Vagina (tissue), 2 donors: ENCODE results near the gene TNFRSF6B.

Source experiments
- POLR2A ChIP-seq, 2 donors: fragments of 450-650 bp; IDR thresholded peaks; one replicate each; pipeline ENCODE4 v1.6.1; 2017; ENCODE audit warnings: antibody characterized with exemption in 2 of 2, mild to moderate bottlenecking in 2 of 2, moderate library complexity in 2 of 2
- POLR2AphosphoS5 ChIP-seq, 2 donors: sonication (generic); formaldehyde crosslinking; IDR thresholded peaks; one replicate each; pipeline ENCODE4 v1.9.0; 2017; ENCODE audit warnings: antibody characterized with exemption in 2 of 2, mild to moderate bottlenecking in 2 of 2, low read depth in 1 of 2; ENCODE audit not compliant: insufficient read depth in 1 of 2
- TF ChIP-seq, protein P1 (sequence below), 3 experiments: fragments of 450-650 bp in 2 of 3; fragments of 200-600 bp in 1 of 3; sonication (generic) in 1 of 3; IDR thresholded peaks; one replicate each; pipeline ENCODE4 v1.5.1; 2017 to 2019; ENCODE audit warnings: antibody characterized with exemption in 3 of 3, mild to moderate bottlenecking in 2 of 3, moderate library complexity in 2 of 3

DNA sequence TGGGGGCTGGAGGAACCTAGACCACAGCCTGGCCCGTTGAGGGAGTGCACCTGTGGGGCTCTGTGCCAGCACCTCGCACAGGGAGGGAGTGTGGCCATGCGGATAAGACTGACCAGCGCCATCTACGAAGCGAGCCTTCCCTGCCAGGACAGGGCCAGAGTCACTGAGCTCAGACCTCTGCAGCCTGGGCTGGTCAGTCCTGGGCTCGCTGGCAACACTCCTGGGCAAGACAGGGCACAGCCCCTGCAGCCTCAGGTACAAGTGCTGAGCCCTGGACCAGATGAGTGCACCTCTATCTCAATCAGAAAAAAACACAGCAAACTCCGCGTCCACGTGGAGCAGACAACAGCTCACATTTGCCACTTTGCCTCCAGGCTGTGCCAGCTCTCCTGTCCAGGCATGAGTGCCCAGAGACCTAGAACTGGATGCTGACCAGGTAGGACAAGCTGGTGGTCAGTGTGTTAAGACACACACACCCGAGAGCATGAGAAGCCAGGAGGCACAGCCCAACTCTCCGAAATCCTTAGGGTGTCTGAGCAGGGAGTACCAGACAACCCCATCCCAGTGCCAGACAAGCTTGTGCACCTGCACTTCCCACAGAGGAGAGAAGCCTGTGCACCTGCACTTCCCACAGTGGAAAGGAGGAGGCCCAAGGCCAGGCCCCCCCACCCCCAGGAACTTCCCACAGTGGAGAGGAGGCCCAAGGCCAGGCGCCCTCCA is 6.5 kb downstream of the TNFRSF6B start:
- TF ChIP-seq, protein P1, sequence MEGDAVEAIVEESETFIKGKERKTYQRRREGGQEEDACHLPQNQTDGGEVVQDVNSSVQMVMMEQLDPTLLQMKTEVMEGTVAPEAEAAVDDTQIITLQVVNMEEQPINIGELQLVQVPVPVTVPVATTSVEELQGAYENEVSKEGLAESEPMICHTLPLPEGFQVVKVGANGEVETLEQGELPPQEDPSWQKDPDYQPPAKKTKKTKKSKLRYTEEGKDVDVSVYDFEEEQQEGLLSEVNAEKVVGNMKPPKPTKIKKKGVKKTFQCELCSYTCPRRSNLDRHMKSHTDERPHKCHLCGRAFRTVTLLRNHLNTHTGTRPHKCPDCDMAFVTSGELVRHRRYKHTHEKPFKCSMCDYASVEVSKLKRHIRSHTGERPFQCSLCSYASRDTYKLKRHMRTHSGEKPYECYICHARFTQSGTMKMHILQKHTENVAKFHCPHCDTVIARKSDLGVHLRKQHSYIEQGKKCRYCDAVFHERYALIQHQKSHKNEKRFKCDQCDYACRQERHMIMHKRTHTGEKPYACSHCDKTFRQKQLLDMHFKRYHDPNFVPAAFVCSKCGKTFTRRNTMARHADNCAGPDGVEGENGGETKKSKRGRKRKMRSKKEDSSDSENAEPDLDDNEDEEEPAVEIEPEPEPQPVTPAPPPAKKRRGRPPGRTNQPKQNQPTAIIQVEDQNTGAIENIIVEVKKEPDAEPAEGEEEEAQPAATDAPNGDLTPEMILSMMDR (IDR thresholded peaks at IDR 0.05) = no peak
- no peak for TF ChIP-seq POLR2AphosphoS5 (IDR thresholded peaks at IDR 0.05; ENCODE audit: insufficient read depth in 1 of 2, low read depth in 1 of 2)
- no peak for TF ChIP-seq POLR2A (IDR thresholded peaks at IDR 0.05)
